Measurements from ENCODE around the gene PRRC2B. TPM values are rescaled to one million over a fixed set of nuclear protein-coding genes. Genes with fewer than 3 reads are reported as not detected.

Gene PRRC2B
- total RNA-seq, 1 experiment from 2014 or later = 170 TPM

DNA sequence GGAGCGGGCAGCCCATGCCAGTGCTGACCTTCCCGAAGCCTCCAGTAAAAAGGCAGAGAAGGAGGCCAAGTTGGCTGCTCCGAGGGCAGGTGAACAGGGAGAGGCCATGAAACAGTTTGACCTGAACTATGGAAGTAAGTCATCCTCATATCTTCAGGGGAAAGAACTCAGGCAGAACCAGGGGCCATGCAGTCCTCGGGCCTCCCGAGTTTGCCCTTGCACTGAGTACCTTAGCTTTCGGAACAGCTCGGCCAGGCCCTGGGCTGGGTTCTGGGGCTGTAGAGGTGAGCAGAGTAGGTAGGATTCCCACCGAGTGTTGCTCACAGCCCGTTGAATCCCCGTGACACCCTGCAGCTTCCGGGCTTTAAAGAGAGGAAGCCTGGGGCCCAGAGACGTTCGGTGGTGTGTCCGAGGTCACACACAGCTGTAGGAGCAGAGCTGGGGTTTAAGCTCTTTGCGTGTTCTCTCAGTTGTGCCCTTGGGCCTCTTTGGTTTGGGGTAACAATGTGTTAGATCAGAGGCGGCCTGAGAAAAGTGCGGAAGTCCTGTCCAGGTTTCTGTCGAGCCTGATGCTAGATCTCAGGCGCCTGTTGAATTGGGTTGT is 84.0 kb downstream of the PRRC2B start:
- Histone ChIP-seq H4K20me1 (ENCODE audit: insufficient read depth) (peaks cover 6% of the 10 kb centered on the region; the same call in 1 of the 2 replicates), H3K4me1 (ENCODE audit: control insufficient read depth in 1 of 2, insufficient read depth in 2 of 2, low read length in 2 of 2) (no peaks in the 10 kb centered on the region), H3K27ac (ENCODE audit: low read depth, low read length) (no peak overlapping the region), H3K9ac (ENCODE audit: low read length) (no peak overlapping the region), H3K79me2 (ENCODE audit: insufficient read depth, low read length) (peaks cover 75% of the 10 kb centered on the region; the same call in 1 of the 2 replicates), H3K36me3 (ENCODE audit: control insufficient read depth in 1 of 2, insufficient read depth in 2 of 2, low read length in 2 of 2) (peaks cover 63 to 75% of the 10 kb centered on the region in 2 experiments), H2AFZ (ENCODE audit: low read depth, low read length, poor library complexity, severe bottlenecking) (no peak overlapping the region), H3K27me3 (ENCODE audit: insufficient read depth, low read length) (no peaks in the 10 kb centered on the region), H3K4me2 (ENCODE audit: low read length) (no peak overlapping the region), H3K4me3 (replicated peaks in 1 of 2; ENCODE audit: low read depth in 1 of 2, low read length in 2 of 2) (no peak overlapping the region), H3K9me3 (ENCODE audit: control insufficient read depth in 1 of 2, insufficient read depth in 1 of 2, low read depth in 1 of 2, low read length in 2 of 2) (no peaks in the 10 kb centered on the region), H3K9me2 (ENCODE audit: insufficient read depth) (no peaks in the 10 kb centered on the region)
- no TSS peak for BruUV-seq (replicated peaks)
- ATAC-seq = 0 out of 2 replicates have a peak, but pooled peaks have one; percentile 10
- TF ChIP-seq FOSL1 (IDR thresholded peaks at IDR 0.05; ENCODE audit: low read depth) = no peak
- TF ChIP-seq, protein P1, sequence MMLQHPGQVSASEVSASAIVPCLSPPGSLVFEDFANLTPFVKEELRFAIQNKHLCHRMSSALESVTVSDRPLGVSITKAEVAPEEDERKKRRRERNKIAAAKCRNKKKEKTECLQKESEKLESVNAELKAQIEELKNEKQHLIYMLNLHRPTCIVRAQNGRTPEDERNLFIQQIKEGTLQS (IDR thresholded peaks at IDR 0.05) = no peak
- no peak for TF ChIP-seq CTCF (IDR thresholded peaks at IDR 0.05 in 2 of 3, conservative IDR thresholded peaks at IDR 0.05 in 1 of 3; ENCODE audit: borderline replicate concordance in 1 of 3, insufficient read depth in 1 of 3, low read depth in 2 of 3, low read length in 2 of 3)
- no peak for TF ChIP-seq ZFX (IDR thresholded peaks at IDR 0.05)
- no peak for TF ChIP-seq RAD21 (IDR thresholded peaks at IDR 0.05; ENCODE audit: low read depth)
- TF ChIP-seq, protein P2, sequence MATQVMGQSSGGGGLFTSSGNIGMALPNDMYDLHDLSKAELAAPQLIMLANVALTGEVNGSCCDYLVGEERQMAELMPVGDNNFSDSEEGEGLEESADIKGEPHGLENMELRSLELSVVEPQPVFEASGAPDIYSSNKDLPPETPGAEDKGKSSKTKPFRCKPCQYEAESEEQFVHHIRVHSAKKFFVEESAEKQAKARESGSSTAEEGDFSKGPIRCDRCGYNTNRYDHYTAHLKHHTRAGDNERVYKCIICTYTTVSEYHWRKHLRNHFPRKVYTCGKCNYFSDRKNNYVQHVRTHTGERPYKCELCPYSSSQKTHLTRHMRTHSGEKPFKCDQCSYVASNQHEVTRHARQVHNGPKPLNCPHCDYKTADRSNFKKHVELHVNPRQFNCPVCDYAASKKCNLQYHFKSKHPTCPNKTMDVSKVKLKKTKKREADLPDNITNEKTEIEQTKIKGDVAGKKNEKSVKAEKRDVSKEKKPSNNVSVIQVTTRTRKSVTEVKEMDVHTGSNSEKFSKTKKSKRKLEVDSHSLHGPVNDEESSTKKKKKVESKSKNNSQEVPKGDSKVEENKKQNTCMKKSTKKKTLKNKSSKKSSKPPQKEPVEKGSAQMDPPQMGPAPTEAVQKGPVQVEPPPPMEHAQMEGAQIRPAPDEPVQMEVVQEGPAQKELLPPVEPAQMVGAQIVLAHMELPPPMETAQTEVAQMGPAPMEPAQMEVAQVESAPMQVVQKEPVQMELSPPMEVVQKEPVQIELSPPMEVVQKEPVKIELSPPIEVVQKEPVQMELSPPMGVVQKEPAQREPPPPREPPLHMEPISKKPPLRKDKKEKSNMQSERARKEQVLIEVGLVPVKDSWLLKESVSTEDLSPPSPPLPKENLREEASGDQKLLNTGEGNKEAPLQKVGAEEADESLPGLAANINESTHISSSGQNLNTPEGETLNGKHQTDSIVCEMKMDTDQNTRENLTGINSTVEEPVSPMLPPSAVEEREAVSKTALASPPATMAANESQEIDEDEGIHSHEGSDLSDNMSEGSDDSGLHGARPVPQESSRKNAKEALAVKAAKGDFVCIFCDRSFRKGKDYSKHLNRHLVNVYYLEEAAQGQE (IDR thresholded peaks at IDR 0.05; ENCODE audit: low read depth) = no peak
- TF ChIP-seq SP1 (IDR thresholded peaks at IDR 0.05; ENCODE audit: low read depth) = no peak
- RAD21 ChIA-PET (ENCODE audit: low non-redundant PET in 1 of 2, low total read pairs in 2 of 2, uncharacterized antibody in 2 of 2, unreplicated experiment in 2 of 2) = no interaction called here
- CTCF ChIA-PET = interaction anchor here (0.9 to 1.1 kb wide), 2 partner anchors 104 to 128 kb away, joined by 3 read pairs; no protein-coding TSS in a partner anchor
- intact Hi-C loops (cut with micrococcal nuclease) = loop anchor here (1.0 kb wide), 1 partner anchor 128 kb away; no protein-coding TSS in a partner anchor
- POLR2A ChIA-PET = no interaction called here
- no peak for DNase-seq (ENCODE audit: low read depth, low spot score)

All from HCT116 (cell line).